Epithelial cell of proximal tubule (primary cell): ENCODE data around the gene PAPPA2. TPM values are rescaled to one million over a fixed set of nuclear protein-coding genes. Genes with fewer than 3 reads are reported as not detected.

ENCODE experiments used
- DNase-seq: peaks from one replicate; pipeline ENCODE4 v3.0.0-alpha.2; 2011; ENCODE audit warnings: low read depth
- H3K4me3 ChIP-seq: 2 replicates; pipeline ENCODE4 v1.5.1; 2011; ENCODE audit warnings: low read depth, mild to moderate bottlenecking, low read length
- total RNA-seq: library from RNA; depleted of rRNA; stranded (reverse); fragments of >200 nt; gene quantifications from 2 replicates; pipeline ENCODE4 v1.2.3, GENCODE V29; 2015
- TF ChIP-seq, protein P1 (sequence below): conservative IDR thresholded peaks from 2 replicates; pipeline ENCODE4 v1.5.1; 2012; ENCODE audit warnings: low read depth, mild to moderate bottlenecking, low read length

The PAPPA2 gene
- total RNA-seq, 1 donor from 2014 or later: 0.98 TPM

DNA sequence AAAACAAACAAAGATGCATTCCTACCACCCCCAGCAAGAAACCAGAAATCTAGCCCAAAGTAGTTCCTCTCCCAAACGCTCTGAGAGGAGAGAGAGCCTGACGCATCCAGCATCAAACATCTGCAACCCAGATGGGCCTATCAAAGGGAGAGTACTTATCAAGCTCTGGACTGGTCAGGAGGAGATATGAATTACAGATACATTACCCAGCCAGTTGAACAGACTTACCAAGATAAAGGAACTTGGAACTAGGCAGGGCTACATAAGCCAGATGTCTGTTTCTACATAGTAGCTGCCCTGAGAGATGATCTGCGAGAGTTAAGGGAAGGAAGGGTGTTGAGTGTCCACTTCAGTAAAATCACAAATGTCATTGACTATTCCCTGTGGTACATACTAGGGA lies 138.4 kb downstream of the PAPPA2 start:
- no peak overlapping the region for H3K4me3 ChIP-seq
- TF ChIP-seq, protein P1, sequence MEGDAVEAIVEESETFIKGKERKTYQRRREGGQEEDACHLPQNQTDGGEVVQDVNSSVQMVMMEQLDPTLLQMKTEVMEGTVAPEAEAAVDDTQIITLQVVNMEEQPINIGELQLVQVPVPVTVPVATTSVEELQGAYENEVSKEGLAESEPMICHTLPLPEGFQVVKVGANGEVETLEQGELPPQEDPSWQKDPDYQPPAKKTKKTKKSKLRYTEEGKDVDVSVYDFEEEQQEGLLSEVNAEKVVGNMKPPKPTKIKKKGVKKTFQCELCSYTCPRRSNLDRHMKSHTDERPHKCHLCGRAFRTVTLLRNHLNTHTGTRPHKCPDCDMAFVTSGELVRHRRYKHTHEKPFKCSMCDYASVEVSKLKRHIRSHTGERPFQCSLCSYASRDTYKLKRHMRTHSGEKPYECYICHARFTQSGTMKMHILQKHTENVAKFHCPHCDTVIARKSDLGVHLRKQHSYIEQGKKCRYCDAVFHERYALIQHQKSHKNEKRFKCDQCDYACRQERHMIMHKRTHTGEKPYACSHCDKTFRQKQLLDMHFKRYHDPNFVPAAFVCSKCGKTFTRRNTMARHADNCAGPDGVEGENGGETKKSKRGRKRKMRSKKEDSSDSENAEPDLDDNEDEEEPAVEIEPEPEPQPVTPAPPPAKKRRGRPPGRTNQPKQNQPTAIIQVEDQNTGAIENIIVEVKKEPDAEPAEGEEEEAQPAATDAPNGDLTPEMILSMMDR: no peak
- DNase-seq: no peak

DNA sequence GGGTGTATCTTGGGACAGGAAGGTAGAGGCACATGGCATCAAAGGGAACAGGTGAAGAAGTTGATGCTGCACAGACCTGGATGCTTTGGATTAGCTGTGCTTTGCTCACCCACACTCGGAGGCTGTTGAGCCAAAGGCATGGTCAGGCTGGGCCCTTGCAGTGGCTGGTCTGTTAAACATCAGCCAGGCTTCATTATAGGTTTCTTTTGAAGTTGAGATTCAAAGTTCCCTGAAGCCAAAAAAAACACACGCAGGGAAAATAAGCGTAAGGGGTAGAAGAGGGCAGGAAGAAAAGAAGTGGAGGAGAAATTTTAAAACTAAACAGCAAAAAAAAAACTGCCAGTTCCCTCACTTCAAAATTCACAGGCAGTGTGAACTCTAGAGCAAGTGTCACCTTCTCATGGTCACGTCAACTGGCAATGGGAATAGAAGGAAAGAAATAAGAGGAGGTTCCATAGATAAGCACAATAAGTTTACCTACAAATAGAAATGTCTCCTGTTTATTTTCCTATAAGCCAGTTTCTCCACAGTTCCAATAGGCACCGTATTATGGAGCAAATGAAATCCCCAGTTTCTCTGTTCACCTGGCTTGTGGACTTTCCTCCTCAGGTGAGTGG lies 139.5 kb downstream of the PAPPA2 start:
- no peak overlapping the region for H3K4me3 ChIP-seq
- no peak for DNase-seq
- TF ChIP-seq, protein P1: no peak

DNA sequence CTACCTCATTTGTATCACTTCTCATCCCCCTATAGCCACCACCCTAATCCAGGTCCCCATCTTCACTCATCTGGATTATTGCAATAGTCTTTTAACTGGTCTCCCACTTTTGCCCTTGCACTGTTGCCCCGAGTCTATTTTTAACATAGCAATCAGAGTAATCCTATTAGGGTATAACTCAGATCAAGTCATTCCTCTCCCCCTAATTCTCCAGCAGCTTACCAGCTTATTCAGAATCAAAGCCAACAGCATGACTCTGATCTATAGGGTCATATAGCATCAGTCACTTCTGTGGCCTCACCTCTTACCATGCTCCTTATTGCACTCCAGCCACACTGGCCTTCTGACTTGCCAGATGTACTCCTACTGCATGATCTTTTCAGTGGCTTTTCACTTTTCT lies 140.7 kb downstream of the PAPPA2 start:
- DNase-seq: no peak
- no peak overlapping the region for H3K4me3 ChIP-seq
- TF ChIP-seq, protein P1: no peak

DNA sequence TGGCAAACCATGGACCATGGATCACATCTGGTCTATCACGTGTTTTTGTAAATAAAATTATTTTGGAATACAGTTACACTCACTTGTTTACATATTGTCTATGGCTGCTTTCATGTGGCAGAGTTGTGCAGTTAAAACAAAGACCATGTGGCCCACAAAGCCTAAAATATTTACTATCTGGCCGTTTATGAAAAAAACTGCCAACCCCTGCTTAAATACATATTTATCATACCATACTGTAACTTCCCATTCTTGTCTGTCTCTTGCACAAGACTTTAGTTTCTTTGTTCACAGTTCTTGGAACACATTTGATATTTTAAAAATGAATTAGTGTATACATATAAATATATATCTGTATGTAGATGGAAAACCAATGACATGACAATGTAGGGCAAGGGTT lies 141.5 kb downstream of the PAPPA2 start:
- no peak for DNase-seq
- TF ChIP-seq, protein P1: no peak
- no peak overlapping the region for H3K4me3 ChIP-seq

DNA sequence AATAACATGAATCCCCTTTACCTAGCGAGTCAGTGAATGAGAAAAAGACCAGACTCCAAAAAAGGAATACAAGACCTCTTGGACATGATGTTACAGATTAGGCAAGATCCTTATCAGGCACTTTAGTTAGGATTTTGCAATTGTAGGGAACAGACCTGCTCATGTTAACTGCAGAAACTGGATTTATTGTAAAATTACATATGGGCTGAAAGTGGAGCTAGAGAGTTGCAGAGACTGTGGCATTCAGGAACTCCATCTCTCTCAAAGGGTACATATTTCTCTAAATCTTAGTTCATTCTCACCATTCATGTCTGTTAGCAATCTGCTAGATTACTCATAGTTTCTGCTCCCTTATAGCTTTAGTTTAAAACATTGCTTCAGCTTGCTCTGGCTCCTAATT lies 142.2 kb downstream of the PAPPA2 start:
- TF ChIP-seq, protein P1: no peak
- no peak overlapping the region for H3K4me3 ChIP-seq
- DNase-seq: no peak

DNA sequence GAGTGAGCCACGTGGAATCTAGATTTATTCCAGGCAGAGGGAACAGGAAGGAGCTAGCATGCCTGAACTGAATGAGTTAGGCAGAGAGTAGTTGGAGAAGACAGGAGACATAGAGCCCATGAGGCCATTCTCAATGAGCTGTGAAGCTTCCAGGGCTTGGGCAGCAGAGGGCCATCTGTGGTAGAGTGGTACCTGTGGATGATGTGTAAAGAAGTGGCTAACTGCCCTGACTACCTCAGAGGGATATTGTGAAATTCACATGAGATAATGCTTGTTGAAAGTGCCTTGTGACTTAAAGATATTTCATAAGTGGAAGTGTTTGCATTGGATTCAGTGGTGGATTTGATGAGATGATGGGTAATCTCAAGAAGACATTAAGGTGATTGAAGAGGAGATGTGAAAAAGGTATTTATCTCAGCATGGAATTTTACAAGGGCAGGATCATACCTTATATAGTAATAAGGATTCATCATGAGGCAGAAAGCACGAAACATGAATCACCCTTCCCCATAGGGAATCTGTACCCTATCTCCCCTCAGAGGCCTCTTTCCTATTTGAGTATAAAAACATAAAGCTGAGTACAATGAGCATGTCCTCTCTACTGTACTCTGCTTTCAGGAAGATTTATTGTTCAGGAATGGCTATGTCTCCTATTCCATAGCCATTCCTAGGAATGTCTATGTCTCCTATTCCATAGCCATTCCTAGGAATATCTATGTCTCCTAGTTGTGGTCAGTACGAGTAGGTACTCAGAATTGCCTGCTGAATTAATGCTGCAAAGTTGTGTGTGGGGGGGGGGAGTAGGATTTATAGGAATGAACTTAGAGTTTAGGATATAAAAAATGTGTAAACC lies 146.8 kb downstream of the PAPPA2 start:
- H3K4me3 ChIP-seq: no peak overlapping the region
- no peak for DNase-seq
- TF ChIP-seq, protein P1: no peak

DNA sequence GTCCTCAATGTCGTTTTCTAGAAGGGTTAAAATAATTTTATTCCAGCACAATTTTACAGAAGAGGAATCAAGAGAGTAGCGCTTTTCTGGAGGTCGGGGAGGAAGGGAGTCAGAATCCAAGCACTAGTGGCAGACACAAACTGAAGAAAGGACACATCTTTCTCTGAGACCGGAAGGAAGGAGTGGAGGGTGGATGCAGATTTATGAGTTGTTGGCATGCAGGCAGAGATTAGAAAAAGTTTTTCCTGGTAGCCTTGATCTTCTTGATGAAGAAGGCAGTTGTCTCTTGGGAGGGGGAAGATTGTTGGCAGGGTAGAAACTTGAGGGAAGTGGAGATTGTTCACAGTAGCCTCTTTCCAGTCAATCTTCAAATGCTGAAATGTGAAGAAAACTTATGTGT lies 149.8 kb downstream of the PAPPA2 start:
- no peak for DNase-seq

More for the DNA sequence above, 149.8 kb downstream of the PAPPA2 start:
- no peak overlapping the region for H3K4me3 ChIP-seq
- TF ChIP-seq, protein P1: no peak
